Loucy (cell line): ENCODE measurements around the gene PRR15L.

Experiments
- H2AFZ ChIP-seq: fragments of 200-600 bp; sonication (generic); 2 replicates; pipeline ENCODE4 v1.6.0; 2016; ENCODE audit warnings: antibody characterized with exemption, mild to moderate bottlenecking, low read length, moderate library complexity
- H3F3A ChIP-seq: fragments of 200-600 bp; 2 replicates; pipeline ENCODE4 v1.6.0; 2016; ENCODE audit warnings: antibody characterized with exemption, low read depth, mild to moderate bottlenecking
- H3K27me3 ChIP-seq: fragments of 200-600 bp; sonication (generic); 2 replicates; pipeline ENCODE4 v1.6.1; 2014; ENCODE audit warnings: low read length, mild to moderate bottlenecking; ENCODE audit not compliant: insufficient read depth, poor library complexity, severe bottlenecking
- H3K36me3 ChIP-seq: fragments of 200-600 bp; sonication (generic); 2 replicates; pipeline ENCODE4 v1.6.1; 2016; ENCODE audit warnings: low read length; ENCODE audit not compliant: insufficient read depth
- H3K4me1 ChIP-seq: fragments of 200-600 bp; sonication (generic); 2 replicates; pipeline ENCODE4 v1.5.1; 2014; ENCODE audit warnings: low read length, mild to moderate bottlenecking; ENCODE audit not compliant: insufficient read depth, poor library complexity, severe bottlenecking
- H3K4me2 ChIP-seq: fragments of 200-600 bp; sonication (generic); 2 replicates; pipeline ENCODE4 v1.6.0; 2014; ENCODE audit warnings: antibody characterized with exemption, low read length, low read depth, mild to moderate bottlenecking; ENCODE audit not compliant: poor library complexity, severe bottlenecking
- H3K4me3 ChIP-seq: fragments of 200-600 bp; sonication (generic); 2 replicates; pipeline ENCODE4 v1.5.1; 2014; ENCODE audit warnings: low read length, mild to moderate bottlenecking, mixed read lengths; ENCODE audit not compliant: poor library complexity, severe bottlenecking
- H3K79me2 ChIP-seq: fragments of 200-600 bp; sonication (generic); 2 replicates; pipeline ENCODE4 v1.6.1; 2014; ENCODE audit warnings: low read length; ENCODE audit not compliant: insufficient read depth
- H3K9ac ChIP-seq: fragments of 200-600 bp; sonication (generic); 2 replicates; pipeline ENCODE4 v1.6.0; 2014; ENCODE audit warnings: mild to moderate bottlenecking, low read depth, low read length, moderate library complexity; ENCODE audit not compliant: poor library complexity, severe bottlenecking
- H3K9me2 ChIP-seq: fragments of 200-600 bp; sonication (generic); replicated peaks from 2 replicates; pipeline ENCODE4 v1.6.1; 2016; ENCODE audit warnings: low read depth, low read length, mixed read lengths
- H3K9me3 ChIP-seq: fragments of 200-600 bp; sonication (generic); 2 replicates; pipeline ENCODE4 v1.6.1; 2014; ENCODE audit warnings: mild to moderate bottlenecking, antibody characterized with exemption, low read length, low read depth; ENCODE audit not compliant: insufficient read depth
- H4K20me1 ChIP-seq: fragments of 200-600 bp; sonication (generic); 2 replicates; pipeline ENCODE4 v1.6.0; 2014; ENCODE audit warnings: antibody characterized with exemption, low read length, mild to moderate bottlenecking; ENCODE audit not compliant: insufficient read depth, poor library complexity, severe bottlenecking
- CTCF ChIP-seq: fragments of 200-600 bp; sonication (generic); conservative IDR thresholded peaks from 2 replicates; pipeline ENCODE4 v1.5.1; 2014; ENCODE audit warnings: mild to moderate bottlenecking, antibody characterized with exemption, low read length
- EZH2phosphoT487 ChIP-seq: fragments of 200-600 bp; IDR thresholded peaks from 2 replicates; pipeline ENCODE4 v1.6.1; 2018; ENCODE audit warnings: antibody characterized with exemption, mild to moderate bottlenecking, moderate library complexity, borderline replicate concordance

Gene PRR15L

GRCh38 chr17:47975823-47976205 is 18.1 kb upstream of the PRR15L start:
- Histone ChIP-seq H3F3A (0 out of 2 replicates have a peak, but pooled peaks cover 3% of the 10 kb centered on the region), H3K4me2 (no peak overlapping the region), H3K9me3 (no peaks in the 10 kb centered on the region), H3K27me3 (no peaks in the 10 kb centered on the region), H3K79me2 (peaks cover 34% of the 10 kb centered on the region), H4K20me1 (peaks cover 6% of the 10 kb centered on the region), H3K9me2 (no peaks in the 10 kb centered on the region), H3K36me3 (peaks cover 43% of the 10 kb centered on the region; the same call in 1 of the 2 replicates), H2AFZ (no peak overlapping the region), H3K4me1 (peaks cover 27% of the 10 kb centered on the region), H3K9ac (no peak overlapping the region), H3K4me3 (no peak overlapping the region)
- TF ChIP-seq EZH2phosphoT487: no peak
- no peak for TF ChIP-seq CTCF

- Histone ChIP-seq H4K20me1 (peaks cover 6% of the 10 kb centered on the region), H3K36me3 (peaks cover 38% of the 10 kb centered on the region; the same call in 1 of the 2 replicates), H3K27me3 (no peaks in the 10 kb centered on the region), H3K9me3 (no peaks in the 10 kb centered on the region), H3K4me1 (peaks cover 24% of the 10 kb centered on the region), H3K4me3 (no peak overlapping the region), H3K79me2 (peaks cover 34% of the 10 kb centered on the region), H3K4me2 (no peak overlapping the region), H3K9me2 (no peaks in the 10 kb centered on the region), H2AFZ (no peak overlapping the region), H3F3A (0 out of 2 replicates have a peak, but pooled peaks cover 3% of the 10 kb centered on the region), H3K9ac (no peak overlapping the region)
- no peak for TF ChIP-seq EZH2phosphoT487
- TF ChIP-seq CTCF: peak; percentile 33
These were observed 17.6 kb upstream of the PRR15L start for GRCh38 chr17:47975189-47975822.

- peak overlapping the region; percentile 80 for H3K4me2 ChIP-seq
- peaks cover 28% of the 10 kb centered on the region for H3K4me1 ChIP-seq
- H3K4me3 ChIP-seq: peak overlapping the region; percentile 99
- H3K79me2 ChIP-seq: peaks cover 34% of the 10 kb centered on the region
- H3K9me3 ChIP-seq: no peaks in the 10 kb centered on the region
- no peak for TF ChIP-seq EZH2phosphoT487
- TF ChIP-seq CTCF: no peak
- no peaks in the 10 kb centered on the region for H3K9me2 ChIP-seq
- no peak overlapping the region for H2AFZ ChIP-seq
- peak overlapping the region; percentile 95 for H3K9ac ChIP-seq
- H3F3A ChIP-seq: 0 out of 2 replicates have a peak, but pooled peaks cover 3% of the 10 kb centered on the region
- peaks cover 22% of the 10 kb centered on the region; the same call in 1 of the 2 replicates for H3K36me3 ChIP-seq
- H4K20me1 ChIP-seq: no peaks in the 10 kb centered on the region
- H3K27me3 ChIP-seq: no peaks in the 10 kb centered on the region
These were observed 15.9 kb upstream of the PRR15L start for GRCh38 chr17:47973541-47973940.
